Mucosa of rectum (tissue), 2 donors: ENCODE results near the gene PTPRJ.

Experiments used
- H3K27ac ChIP-seq, 2 donors: one replicate each; pipeline ENCODE4 v1.7.0; 2013; ENCODE audit warnings: inconsistent platforms in 2 of 2, low read depth in 2 of 2, low read length in 2 of 2
- H3K27me3 ChIP-seq, 2 donors: one replicate each; pipeline ENCODE4 v1.7.0; 2013; ENCODE audit warnings: low read length in 2 of 2; ENCODE audit not compliant: control insufficient read depth in 2 of 2, insufficient read depth in 2 of 2
- H3K36me3 ChIP-seq, 2 donors: one replicate each; pipeline ENCODE4 v1.7.0; 2013; ENCODE audit warnings: low read length in 2 of 2; ENCODE audit not compliant: control insufficient read depth in 2 of 2, insufficient read depth in 2 of 2
- H3K4me1 ChIP-seq, 2 donors: one replicate each; pipeline ENCODE4 v1.7.0; 2013; ENCODE audit warnings: low read length in 2 of 2, mild to moderate bottlenecking in 1 of 2; ENCODE audit not compliant: control insufficient read depth in 2 of 2, insufficient read depth in 2 of 2
- H3K4me3 ChIP-seq, 2 donors: one replicate each; pipeline ENCODE4 v1.7.0; 2013; ENCODE audit warnings: low read length in 2 of 2
- H3K9ac ChIP-seq, 2 donors: one replicate each; pipeline ENCODE4 v1.7.0; 2013; ENCODE audit warnings: low read length in 2 of 2, low read depth in 1 of 2, mild to moderate bottlenecking in 1 of 2
- H3K9me3 ChIP-seq, 2 donors: one replicate each; pipeline ENCODE4 v1.7.0; 2013; ENCODE audit warnings: low read length in 2 of 2; ENCODE audit not compliant: control insufficient read depth in 2 of 2
- donor health status: healthy.
- donor health status: Normal muscosa, but diverticular disease.

The PTPRJ gene

DNA sequence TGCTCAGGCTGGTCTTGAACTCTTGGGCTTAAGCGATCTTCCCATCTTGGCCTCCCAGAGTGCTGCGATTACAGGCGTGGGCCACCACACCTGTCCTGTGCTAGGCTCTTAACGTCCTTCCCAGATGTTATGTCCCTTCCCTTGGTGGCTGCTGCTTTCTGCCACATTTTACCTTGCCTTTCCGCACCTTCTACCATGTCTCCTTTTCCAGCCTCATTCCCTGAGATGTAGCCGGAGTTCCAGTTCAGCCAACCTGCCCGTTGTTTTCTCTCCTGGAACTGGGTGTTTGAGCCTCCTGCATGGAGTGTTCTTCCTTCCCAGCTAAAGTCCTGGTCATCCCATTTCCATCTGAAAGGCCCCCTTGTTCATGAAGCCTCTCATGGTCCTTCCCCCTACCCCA, 95.3 kb downstream of the PTPRJ start:
- H3K27ac ChIP-seq = no peak overlapping the region
- H3K27me3 ChIP-seq = no peaks in the 10 kb centered on the region
- H3K4me3 ChIP-seq = no peak overlapping the region
- H3K9me3 ChIP-seq = no peaks in the 10 kb centered on the region
- no peaks in the 10 kb centered on the region for H3K36me3 ChIP-seq
- no peak overlapping the region for H3K9ac ChIP-seq
- peaks cover 0 to 3% of the 10 kb centered on the region in 2 donors for H3K4me1 ChIP-seq

DNA sequence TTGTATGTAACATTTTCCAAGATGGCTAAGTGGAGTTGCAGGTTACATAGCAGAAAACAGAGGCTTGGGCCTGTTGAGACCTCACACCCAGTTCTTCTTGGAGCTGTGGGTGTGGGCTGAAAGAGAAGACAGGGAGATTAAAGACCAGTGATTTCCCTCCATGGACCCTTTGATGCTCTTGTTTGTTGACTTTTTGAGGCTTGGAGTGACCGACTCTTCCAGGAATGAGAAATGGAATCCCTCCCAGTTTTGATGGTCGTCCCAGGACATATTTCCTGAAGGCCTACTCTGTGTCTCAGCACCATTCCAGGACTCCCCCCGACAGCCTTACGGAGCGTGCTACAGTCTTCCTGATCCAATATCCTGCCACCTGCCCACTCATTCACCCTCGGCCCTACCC, 96.9 kb downstream of the PTPRJ start:
- H3K4me3 ChIP-seq = no peak overlapping the region
- H3K36me3 ChIP-seq = no peaks in the 10 kb centered on the region
- H3K9me3 ChIP-seq = no peaks in the 10 kb centered on the region
- no peak overlapping the region for H3K27ac ChIP-seq
- no peak overlapping the region for H3K9ac ChIP-seq
- H3K4me1 ChIP-seq = peaks cover 0 to 3% of the 10 kb centered on the region in 2 donors
- H3K27me3 ChIP-seq = no peaks in the 10 kb centered on the region

DNA sequence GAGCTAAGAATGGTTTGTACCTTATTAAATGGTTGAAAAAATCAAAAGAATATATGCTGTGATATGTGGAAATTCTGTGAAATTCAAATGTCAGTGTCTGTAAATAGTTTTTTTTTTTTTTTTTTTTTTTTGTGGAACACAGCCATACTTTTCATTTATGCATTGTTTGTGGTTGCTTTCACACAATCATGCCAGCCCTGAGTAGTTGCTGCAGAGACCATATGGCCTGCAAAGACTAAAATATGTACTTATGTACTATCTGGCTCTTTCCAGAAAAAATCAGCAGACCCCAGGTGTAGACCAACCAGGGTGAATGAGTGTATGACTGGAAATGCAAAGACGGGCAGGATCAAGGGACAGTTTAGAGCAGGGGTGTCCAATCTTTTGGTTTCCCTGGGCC, 98.3 kb downstream of the PTPRJ start:
- Histone ChIP-seq H3K9ac (no peak overlapping the region), H3K9me3 (no peaks in the 10 kb centered on the region), H3K36me3 (no peaks in the 10 kb centered on the region), H3K27ac (no peak overlapping the region), H3K4me3 (no peak overlapping the region), H3K4me1 (peaks cover 0 to 3% of the 10 kb centered on the region in 2 donors), H3K27me3 (no peaks in the 10 kb centered on the region)

DNA sequence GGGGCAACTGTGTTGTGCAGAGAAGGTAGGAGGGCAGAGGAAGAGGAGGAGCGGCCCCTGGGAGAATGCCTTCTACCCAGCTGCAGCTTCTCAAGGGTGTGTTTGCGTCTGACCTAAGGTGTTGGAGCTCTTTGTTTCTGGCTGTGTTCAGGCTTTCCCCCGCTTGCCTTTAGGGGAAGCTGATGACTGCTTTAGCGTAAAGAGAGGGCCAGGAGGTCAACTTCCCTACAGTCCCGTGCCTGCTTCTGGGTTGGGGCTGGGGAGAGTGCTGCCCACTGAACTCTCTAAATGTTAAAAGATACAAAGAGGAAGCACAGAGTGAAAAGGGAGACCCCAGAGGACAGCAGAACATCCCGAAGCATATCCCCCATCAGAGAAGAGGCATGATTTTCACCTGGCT, 99.2 kb downstream of the PTPRJ start:
- peaks cover 0 to 3% of the 10 kb centered on the region in 2 donors for H3K4me1 ChIP-seq
- H3K9ac ChIP-seq = no peak overlapping the region
- no peaks in the 10 kb centered on the region for H3K36me3 ChIP-seq
- no peak overlapping the region for H3K4me3 ChIP-seq
- H3K9me3 ChIP-seq = no peaks in the 10 kb centered on the region
- no peak overlapping the region for H3K27ac ChIP-seq
- no peaks in the 10 kb centered on the region for H3K27me3 ChIP-seq

DNA sequence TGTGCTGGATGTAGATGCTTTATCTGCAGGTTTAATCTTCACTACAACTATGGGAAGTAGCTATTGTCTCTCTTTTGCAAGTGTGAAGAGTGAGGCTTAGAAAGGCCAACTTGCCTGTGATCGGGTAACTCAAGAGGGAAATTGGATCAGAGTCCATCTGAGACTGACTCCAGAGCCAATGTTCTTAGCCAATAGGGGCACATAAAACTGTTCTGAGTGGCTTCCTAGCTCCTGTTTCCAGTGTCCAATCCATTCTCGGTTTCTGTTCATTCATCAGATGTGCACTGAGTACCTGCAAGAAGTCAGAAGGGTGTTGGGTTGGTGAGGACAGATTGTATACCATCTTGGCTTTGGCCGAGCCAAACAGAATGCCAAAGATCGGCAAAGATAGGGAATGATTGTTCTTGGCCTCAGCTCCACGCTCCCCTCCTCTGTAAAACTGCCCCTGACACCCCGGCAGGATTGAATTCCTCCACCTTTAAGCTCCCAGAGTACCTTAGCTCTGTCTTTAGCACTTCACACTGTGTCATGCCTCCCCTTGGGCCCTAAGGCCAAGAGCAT, 100.0 kb downstream of the PTPRJ start:
- no peak overlapping the region for H3K4me3 ChIP-seq
- H3K27me3 ChIP-seq = no peaks in the 10 kb centered on the region
- H3K27ac ChIP-seq = no peak overlapping the region
- no peaks in the 10 kb centered on the region for H3K36me3 ChIP-seq
- H3K9ac ChIP-seq = no peak overlapping the region
- H3K9me3 ChIP-seq = no peaks in the 10 kb centered on the region
- H3K4me1 ChIP-seq = peaks cover 0 to 3% of the 10 kb centered on the region in 2 donors

DNA sequence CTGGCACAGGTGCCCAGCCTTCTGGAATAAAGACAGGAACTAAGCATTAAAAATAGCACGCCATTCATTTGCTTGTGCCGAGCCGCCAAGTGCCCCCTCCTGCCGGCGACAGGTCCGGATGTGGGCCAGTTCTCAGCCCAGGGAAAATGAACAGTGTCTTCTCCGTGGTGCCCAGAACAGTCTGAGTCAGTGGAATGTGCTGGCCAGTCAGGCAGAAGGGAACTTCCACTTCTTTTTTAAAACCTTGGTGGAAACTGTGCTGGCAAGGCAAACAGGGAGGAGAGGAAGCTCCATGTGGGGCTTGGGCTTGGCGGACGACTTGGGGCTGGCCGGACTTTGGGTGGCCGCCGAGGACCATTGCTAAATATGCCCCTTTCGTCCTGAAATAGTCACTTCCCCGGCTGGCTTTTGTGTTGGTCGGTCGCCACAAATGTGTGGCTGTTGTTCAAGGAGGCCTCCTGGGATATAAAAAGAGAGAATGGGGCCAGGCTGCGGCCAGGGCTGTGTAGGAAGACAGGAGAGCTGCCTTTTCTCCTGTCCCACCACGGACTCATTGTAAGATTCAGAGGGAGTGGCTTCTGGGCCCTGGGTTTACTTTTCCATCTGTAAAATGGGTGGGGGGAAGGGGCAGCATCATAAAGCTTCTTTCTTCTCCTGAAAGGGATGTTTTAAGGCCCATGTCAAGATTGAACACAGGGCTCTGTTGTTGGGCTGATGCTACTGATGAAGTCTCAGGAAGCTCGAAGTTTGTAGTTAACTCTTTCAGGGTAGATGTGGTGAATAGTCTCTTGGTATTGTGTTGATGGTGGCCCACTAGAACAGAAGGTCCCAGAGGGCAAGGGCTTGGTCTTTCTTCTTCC, 101.0 kb downstream of the PTPRJ start:
- H3K4me1 ChIP-seq = peaks cover 0 to 4% of the 10 kb centered on the region in 2 donors
- H3K9ac ChIP-seq = no peak overlapping the region
- no peak overlapping the region for H3K4me3 ChIP-seq
- no peaks in the 10 kb centered on the region for H3K27me3 ChIP-seq
- peak overlapping the region in 1 of 2 donors; percentile 3 for H3K27ac ChIP-seq
- no peaks in the 10 kb centered on the region for H3K9me3 ChIP-seq
- no peaks in the 10 kb centered on the region for H3K36me3 ChIP-seq

DNA sequence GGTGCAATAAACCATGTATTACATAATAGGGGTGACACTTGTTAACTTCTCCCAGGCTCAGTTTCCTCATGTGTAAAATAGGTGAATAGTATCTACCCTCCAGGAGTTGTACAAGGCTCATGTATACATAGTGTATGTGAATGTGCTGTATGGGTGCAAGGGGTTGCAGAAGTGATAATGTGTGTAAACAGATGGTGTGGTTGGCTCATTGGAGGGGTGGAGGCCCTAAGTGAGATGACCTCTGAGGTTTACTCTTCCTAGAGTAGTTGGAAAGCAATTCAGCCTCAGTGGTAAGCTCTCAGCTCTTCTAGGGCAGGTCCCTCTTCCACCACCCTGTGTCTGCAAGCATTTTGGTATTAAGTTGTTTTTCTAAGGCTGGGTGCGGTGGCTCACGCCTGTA, 102.4 kb downstream of the PTPRJ start:
- no peak overlapping the region for H3K4me3 ChIP-seq
- peaks cover 0 to 8% of the 10 kb centered on the region in 2 donors for H3K4me1 ChIP-seq
- H3K27me3 ChIP-seq = no peaks in the 10 kb centered on the region
- no peak overlapping the region for H3K9ac ChIP-seq
- no peak overlapping the region for H3K27ac ChIP-seq
- H3K9me3 ChIP-seq = no peaks in the 10 kb centered on the region
- H3K36me3 ChIP-seq = no peaks in the 10 kb centered on the region

DNA sequence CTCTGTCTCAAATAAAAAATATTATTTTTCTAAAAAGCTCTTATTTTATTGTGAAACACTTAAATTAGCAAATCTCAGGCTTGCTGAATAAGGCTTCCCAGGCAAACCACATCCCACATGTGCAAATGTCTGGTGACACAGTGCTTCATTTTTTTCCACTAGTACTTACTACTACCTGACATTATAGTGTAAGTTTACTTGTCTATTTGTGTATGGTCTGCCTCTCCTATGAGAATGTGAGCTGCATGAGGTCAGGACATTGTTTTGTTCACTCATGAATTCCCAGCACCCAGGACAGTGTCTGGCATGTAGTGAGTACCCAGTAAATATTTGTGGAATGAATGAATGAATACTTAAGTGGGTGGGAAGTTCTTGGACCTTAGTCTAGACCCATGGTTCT, 103.1 kb downstream of the PTPRJ start:
- no peak overlapping the region for H3K27ac ChIP-seq
- no peaks in the 10 kb centered on the region for H3K27me3 ChIP-seq
- no peaks in the 10 kb centered on the region for H3K36me3 ChIP-seq
- H3K9ac ChIP-seq = no peak overlapping the region
- H3K9me3 ChIP-seq = no peaks in the 10 kb centered on the region
- no peak overlapping the region for H3K4me3 ChIP-seq
- H3K4me1 ChIP-seq = peaks cover 5 to 14% of the 10 kb centered on the region in 2 donors

DNA sequence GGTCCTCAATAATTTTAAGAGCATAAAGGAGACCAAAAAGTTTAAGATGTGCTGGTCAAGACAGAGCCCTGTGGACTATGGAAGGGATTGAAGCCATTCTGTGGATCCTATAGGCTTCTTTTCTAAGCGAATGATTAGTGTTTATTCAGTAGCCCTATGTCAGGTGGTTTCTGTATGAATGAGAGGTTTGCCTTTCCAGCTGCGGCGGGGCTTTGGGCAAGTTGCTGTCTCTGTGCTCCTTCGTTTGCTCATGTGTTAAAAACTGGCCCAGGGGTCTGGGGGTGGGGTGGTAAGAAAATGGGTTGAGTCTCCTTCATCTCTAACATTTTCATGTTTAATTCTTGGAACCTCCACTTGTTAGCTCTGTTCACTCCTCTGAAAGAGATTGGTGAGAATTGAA, 105.3 kb downstream of the PTPRJ start:
- no peak overlapping the region for H3K4me3 ChIP-seq
- H3K4me1 ChIP-seq = peaks cover 7 to 17% of the 10 kb centered on the region in 2 donors
- no peaks in the 10 kb centered on the region for H3K9me3 ChIP-seq
- H3K27me3 ChIP-seq = no peaks in the 10 kb centered on the region
- H3K27ac ChIP-seq = no peak overlapping the region
- H3K36me3 ChIP-seq = no peaks in the 10 kb centered on the region
- no peak overlapping the region for H3K9ac ChIP-seq

DNA sequence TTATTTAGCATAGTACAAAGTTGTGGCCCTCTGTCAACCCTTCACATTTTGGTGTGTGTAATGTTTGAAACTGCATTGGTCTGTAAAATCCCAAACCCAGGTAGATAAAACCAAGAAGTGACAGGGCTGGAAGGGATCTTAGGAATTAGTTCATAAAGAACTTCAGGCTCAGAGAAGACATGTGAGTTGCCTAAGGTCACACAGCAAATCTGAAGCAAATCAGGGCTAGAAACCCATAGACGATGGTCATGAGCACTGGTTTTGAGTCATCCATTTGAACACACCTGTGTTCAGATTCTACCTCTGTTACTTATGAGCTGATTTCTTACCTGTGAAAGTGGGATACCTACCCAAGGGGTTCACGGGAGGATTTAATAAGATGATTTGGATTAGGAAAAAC, 107.1 kb downstream of the PTPRJ start:
- Histone ChIP-seq H3K36me3 (no peaks in the 10 kb centered on the region), H3K4me3 (no peak overlapping the region), H3K9ac (no peak overlapping the region), H3K27me3 (no peaks in the 10 kb centered on the region), H3K9me3 (no peaks in the 10 kb centered on the region), H3K4me1 (peaks cover 7 to 17% of the 10 kb centered on the region in 2 donors), H3K27ac (no peak overlapping the region)
